ENCODE measurements around the gene CA4.

- no peak for TF ChIP-seq CTCF (IDR thresholded peaks at IDR 0.05)
- no peak for TF ChIP-seq POLR2A (IDR thresholded peaks at IDR 0.05)
These were observed 43.7 kb downstream of the CA4 start for GRCh38 chr17:60193482-60193881.

All from right lobe of liver (tissue), 4 donors.